ENCODE results near the gene PLSCR1. TPM values are rescaled to one million over a fixed set of nuclear protein-coding genes. Genes with fewer than 3 reads are reported as not detected.

The PLSCR1 gene, protein sequence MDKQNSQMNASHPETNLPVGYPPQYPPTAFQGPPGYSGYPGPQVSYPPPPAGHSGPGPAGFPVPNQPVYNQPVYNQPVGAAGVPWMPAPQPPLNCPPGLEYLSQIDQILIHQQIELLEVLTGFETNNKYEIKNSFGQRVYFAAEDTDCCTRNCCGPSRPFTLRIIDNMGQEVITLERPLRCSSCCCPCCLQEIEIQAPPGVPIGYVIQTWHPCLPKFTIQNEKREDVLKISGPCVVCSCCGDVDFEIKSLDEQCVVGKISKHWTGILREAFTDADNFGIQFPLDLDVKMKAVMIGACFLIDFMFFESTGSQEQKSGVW
- total RNA-seq: 67.3 and 209 TPM in 2 replicates

DNA sequence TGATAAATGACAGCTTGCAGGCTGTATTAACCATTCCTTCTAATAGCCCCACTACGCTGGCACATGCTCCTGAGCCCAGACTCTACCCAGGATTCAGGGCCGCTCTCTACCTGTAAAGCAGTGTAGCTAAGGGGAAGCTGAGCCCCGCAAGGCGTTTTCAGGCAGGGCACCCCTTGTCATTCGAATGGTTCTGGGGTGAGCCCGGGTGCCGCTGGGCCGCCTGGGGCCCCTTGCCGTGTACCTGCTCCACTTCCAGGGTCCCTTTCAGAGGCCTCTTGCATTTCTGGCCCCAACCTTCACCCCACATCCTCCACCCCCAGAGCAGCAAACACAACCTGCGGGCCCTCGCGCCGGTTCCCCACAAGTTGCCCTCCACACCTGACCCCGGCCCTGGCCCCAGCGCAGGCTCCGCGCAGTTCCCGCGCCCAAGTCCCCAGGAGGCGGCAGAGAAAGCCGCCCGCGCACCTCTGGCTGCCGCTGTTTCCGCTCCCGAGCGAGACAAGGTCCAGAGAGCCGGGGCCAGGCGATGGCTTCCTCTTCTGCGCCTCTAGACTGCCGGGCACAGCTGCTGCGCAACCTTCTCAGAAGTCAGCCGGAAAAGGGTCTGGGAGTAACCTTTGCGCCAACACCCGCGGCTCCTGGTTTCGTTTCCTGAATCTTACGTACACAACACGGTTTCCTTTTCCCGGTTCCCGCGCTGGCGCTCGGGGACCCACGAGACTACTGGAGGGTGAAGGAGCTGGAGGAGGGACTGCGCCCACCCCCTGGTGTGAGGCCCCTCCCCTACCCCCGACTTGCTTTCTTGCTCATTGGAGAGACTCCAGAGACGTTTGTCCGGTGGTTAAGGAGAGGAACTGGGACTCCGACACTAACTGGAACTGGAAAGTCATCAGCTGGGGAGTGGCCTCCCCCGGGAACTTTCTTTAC, at the start of gene PLSCR1:
Gene PLSCR1, minus strand, starts transcription at position 606 of the 927 bp plus-strand sequence. CDS start 8,055 bp downstream, outside the sequence.
- peak; percentile 92 for DNase-seq (ENCODE audit: extremely low read depth, low read depth, low spot score)

DNA sequence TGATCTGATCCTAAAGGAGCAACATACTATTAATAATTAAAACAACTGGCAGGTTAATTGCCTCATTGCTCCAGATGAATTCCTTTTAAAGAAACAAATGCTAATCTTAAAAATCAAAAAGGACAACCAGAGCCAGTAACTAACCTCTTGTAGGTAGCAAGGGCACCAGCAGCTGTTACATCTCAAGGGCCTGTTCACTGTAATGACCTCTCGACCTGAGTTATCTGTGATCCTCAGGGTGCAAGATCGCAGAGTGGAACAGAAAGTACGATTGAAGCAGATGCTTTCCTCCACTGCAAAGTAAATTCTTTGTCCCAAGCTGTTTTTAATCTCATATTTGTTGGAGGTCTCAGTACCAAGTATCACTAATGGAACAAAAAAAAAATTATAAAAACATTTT, 49.4 kb upstream of the PLSCR1 start:
- no peak for DNase-seq (ENCODE audit: extremely low read depth, low read depth, low spot score)

DNA sequence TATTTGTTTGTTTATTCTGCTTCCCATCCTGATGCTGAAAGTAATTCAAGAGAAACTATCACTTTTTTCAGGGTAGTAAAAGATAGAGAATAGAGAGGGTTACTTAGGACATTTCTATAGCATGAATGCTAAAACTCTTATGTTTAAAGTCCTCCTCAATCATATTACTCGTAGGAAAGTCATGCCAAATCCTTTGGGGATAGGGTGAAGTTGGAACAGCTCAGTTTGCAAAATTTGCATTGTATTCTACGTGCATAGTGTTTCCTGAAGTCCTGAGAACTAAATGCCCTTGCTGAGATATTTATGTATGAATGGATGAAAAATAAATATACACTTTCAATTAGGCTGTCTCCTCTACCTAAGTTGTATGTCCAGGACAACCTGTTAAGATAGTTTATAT, 46.1 kb upstream of the PLSCR1 start:
- DNase-seq (ENCODE audit: extremely low read depth, low read depth, low spot score): no peak

DNA sequence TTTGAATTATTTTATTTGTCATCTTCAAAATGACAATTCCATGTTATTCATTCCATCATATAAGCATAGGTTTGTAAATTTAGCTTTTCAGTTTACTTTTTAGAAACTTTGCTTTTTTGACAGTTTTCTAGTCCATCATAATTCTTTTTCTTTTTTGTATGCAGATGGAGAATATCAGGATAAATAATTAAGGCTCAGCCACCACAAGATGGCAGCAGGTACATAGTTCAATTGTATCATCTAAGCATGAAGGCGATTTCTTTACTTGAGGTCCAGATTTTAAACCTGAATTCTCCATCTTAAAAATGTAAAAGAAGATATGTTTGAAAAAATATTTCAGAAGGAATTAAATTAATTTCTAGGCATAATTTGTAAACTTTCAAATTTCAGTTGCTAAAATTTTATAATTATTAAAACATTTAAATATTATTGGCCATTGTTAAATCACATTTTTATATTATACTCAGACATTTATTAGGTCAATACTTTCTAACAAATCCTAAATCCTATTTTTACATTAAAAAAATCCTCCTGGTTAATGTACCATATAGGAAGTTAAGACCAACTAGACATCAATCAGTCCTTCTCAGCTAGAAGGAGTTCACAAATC, 45.6 kb upstream of the PLSCR1 start:
- DNase-seq (ENCODE audit: extremely low read depth, low read depth, low spot score): peak; percentile 47

DNA sequence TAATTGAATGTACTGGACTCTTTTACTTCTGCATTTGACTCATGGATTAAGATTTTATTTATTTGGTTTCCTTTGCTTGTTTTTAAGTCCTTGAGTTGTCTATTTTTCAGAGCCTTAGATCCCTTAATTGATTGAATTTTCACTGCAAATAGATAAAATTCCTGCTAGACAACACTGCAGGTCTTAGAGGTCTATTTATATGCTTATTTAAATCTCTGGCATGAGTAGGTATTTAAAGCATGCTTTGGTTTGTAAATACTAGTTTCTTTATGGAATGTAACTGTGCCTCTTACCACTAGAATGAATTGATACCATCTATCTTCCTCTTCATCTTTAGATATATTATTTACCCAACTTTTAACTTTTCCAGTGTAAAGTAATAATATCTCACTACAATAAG, 40.7 kb upstream of the PLSCR1 start:
- no peak for DNase-seq (ENCODE audit: extremely low read depth, low read depth, low spot score)

DNA sequence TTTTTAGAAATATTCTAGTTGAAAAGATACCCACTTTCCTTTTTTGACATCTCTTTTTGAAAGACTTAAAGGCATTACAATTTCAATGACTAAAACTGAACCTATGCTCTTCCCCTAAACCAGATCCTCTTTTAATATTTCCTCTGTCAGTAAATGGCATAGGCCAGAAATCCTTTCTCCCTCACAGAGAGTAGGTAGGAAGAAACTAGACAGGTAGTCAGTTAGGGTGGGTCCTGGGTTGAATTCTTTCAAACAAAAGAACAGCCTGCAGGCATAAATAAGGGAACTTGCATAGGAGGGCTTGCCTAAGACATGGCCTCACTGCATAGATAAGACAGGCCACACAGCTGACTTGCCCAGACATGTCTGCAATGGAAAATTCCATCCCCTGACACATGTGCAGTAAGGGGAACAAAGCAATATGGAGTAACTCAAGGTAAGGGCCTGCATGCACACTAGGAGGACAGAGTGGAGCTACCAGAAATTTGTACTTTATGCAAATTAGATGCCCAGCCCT, 37.6 kb upstream of the PLSCR1 start:
- no peak for DNase-seq (ENCODE audit: extremely low read depth, low read depth, low spot score)

DNA sequence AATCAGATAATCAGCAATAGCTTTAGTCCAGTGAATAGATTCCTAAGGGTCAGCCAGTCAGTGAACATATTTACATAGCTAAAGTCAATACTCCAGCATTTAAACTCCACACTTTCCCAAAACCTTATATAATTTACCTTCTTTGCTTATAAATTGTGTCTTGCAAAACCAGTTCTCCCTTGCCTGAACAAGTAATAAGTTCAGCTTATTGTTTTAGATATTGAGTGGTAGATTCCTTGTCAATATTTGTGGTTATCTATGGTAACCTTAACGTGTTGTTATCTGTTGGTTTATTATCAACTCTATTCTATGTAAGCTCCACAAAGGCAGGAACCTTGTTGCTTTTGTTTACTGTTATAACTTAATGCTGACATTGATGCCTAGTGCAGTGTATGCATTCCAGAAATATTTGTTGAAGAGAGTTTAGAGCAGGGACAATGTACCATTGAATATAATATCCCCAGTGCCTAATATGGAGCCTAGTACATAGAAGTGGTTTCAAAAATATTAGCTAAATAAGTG, 36.7 kb upstream of the PLSCR1 start:
- DNase-seq (ENCODE audit: extremely low read depth, low read depth, low spot score): no peak

DNA sequence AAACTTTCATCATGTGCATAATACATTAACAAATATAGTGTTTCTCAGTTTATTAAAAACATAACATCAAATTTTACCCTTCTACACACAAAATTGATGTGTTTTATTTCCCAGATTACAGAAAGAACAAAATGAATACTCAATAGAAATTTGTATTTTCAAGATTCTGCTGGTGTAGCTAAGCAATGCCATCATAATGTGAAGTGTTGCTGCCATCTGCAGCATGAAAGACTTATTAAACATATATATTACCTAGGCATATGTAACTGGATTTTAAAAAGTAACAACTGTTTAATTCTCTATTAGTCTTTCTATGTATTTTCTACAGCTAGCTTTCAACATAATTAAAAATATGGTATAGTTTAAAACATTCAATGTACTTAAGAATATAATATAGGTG, 33.3 kb upstream of the PLSCR1 start:
- DNase-seq (ENCODE audit: extremely low read depth, low read depth, low spot score): peak; percentile 31

DNA sequence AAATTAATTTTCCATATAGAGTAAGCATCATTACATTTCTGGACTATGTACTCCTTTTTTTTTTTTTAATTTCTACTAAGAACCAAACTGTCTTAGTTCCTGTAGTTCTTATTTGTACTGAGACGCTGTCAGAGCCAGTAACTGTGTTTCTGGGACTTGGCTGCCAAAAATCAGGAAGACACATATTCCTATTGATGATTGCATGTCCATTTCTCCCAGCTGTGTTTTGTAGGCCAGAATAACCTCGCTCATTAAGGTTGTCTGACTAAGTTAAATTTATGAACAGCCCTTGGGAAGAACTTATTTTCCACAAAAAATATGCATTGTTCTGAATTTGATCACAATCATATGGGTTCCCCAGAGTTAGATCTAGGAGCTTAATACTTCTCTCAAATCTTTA, 31.2 kb upstream of the PLSCR1 start:
- no peak for DNase-seq (ENCODE audit: extremely low read depth, low read depth, low spot score)

DNA sequence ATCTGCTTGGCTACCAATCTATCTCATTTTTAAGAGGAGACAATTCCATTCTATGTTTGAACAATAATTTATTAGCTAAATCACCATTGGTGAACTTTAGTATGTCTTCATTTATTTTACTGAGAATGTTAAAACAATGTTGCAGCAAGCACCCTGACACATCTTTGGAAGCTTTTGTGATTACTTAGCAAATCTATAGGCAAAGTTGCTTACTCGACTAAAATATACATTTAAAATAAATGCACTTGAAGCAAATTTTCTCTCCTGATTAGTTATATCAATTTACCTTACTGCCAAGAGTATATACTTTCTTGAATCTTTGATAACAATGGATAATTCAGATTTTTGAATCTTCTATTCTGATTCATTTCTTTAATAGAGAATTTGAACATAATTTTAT, 29.8 kb upstream of the PLSCR1 start:
- no peak for DNase-seq (ENCODE audit: extremely low read depth, low read depth, low spot score)

DNA sequence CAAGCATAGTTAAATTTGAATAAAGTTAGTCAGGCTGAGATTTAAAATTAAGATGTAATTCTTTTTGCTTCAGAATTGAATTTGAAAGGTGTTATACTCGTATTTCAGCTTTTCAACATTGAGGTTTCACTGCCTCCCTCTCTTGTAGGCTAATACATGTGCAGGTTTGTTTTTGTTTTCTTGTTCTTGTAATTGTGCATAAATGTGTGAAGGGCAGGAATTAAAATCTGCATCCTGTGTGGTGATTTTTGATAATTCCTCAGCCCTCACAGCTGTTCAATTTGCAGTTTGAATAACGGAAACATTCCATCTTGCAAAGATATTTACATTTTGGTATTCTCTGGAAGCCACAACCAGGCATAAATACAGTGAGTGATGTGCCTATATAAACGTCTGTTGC, 24.9 kb upstream of the PLSCR1 start:
- no peak for DNase-seq (ENCODE audit: extremely low read depth, low read depth, low spot score)

DNA sequence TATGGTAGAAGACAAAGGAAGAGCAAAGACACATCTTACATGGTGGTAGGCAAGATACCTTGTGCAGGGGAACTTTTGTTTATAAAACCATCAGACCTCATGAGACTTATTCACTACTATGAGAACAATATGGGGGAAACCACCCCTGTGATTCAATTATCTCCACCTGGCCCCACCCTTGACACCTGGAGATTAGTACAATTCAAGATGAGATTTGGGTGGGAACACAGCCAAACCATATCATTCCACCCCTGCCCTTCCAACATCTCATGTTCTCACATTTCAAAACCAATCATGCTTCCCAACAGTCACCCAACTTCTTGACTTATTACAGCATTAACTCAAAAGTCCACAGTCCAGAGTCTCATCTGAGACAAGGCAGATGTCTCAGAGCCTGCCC, 21.7 kb upstream of the PLSCR1 start:
- no peak for DNase-seq (ENCODE audit: extremely low read depth, low read depth, low spot score)

DNA sequence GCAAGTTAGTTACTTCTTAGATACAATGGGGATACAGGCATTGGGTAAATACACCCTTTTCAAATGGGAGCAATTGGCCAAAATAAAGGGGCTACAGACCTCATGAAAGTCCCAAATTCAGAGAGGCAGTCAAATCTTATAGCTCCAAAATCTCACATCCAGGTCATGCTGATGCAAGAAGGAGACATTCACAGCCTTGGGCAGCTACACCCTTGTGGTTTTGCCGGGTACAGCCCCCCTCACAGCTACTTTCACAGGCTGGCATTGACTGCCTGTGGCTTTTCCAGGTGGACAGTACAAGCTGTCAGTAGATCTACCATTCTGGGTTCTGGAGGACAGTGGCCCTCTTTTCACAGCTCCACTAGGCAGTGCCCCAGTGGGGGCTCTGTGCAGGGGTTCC, 17.5 kb upstream of the PLSCR1 start:
- DNase-seq (ENCODE audit: extremely low read depth, low read depth, low spot score): no peak

DNA sequence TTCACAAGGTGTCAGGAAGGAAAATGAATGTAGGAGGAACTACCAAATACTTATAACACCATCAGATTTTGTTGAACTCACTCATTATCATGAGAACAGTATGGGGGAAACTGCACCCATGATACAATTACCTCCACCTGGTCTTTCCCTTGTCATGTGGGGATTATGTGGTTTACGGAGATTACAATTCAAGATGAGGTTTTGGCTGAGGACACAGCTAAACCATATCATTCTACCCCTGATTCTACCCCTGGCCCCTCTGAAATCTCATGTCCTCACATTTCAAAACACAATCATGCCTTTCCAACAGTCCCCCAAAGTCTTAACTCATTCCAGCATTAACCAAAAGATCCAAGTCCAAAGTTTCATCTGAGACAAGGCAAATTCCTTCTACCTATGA, 17.1 kb upstream of the PLSCR1 start:
- DNase-seq (ENCODE audit: extremely low read depth, low read depth, low spot score): no peak

DNA sequence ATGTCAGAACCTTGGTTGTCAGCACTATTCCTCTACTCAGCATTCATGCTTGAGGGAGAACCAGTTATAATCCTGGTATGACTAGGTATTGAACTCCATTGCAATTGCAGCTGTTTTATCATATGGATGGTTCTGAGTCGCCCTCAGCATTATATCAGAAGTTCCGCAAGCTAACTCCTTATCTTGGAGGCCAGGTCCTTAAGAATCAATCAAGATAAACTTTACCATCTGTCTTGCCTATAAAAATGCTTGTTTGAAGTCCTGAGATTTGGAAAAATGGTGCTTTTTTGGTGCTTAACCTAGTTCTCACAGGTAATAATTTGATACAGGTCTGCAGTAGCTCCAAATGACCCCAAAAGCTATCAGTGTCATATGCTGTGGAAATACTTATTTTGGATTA, 16.3 kb upstream of the PLSCR1 start:
- no peak for DNase-seq (ENCODE audit: extremely low read depth, low read depth, low spot score)

DNA sequence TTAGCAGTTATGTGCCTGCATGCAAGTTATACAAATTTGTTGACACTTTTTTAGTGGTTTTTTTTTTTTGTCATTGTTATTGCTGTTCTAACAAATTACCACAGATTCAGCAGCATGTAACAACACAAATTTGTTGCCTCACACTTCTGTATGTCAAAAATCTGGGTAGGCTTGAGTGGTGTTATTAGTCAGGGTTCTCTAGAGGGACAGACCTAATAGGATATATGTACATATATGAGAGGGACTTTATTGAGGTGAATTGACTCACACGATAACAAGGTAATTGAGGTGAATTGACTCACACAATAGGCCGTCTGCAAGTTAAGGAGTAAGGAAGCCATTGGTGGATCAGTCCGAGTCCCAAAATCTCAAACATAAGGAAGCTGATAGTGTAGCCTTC, 15.0 kb upstream of the PLSCR1 start:
- no peak for DNase-seq (ENCODE audit: extremely low read depth, low read depth, low spot score)

DNA sequence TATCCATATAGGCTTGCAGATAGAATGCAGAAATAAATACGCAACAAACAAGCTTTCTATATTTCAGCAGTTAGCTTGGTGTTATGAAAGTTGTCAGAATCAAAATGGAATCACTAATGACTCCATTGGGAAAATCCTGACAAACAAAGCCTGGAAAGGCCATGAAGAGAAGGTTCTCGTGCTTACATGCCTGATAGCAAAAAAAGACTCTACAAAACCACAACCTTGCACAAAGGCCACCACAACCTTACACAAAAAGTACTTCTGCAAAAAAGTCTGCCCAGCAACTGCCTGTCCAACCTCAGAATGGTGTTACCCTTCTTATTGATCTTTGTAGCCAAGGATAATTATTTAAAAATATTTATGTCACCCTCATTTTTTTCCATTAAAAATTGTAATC, 14.4 kb upstream of the PLSCR1 start:
- DNase-seq (ENCODE audit: extremely low read depth, low read depth, low spot score): no peak

DNA sequence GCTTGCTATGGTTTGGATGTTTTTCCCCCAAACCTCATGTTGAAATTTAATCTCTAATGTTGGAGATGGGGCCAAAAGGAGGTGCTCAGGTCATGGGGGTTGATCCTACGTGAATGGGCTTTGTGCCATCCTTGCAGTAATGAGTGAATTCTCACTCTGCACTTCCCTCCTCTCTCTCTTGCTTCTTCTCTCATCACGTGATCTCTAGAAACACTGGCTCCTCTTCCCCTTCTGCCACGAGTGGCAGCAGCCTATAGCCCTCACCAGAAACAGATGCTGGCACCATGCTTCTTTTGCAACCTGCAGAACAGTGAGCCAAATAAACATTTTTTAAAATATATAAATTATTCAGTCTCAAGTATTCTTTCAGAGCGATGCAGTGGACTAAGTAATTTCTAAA, 13.3 kb upstream of the PLSCR1 start:
- DNase-seq (ENCODE audit: extremely low read depth, low read depth, low spot score): no peak

DNA sequence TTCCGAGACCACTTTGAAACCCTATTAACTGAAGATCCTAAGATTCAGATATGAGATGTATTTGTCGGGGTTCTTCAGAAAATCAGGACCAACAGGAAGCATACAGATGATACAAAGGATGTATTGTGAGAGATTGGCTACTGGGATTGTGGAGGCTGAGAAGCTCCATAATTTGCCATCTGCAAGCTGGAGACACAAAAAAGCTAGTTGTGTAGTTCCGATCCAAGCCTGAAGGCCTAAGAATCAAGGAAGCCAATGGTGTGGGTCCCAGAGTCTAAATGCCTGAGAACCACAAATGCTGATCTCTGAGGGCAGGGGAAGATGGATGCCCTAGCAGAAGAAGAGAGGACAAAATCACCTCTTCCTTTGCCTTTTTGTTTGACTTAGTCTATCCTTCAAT, 10.9 kb upstream of the PLSCR1 start:
- no peak for DNase-seq (ENCODE audit: extremely low read depth, low read depth, low spot score)

DNA sequence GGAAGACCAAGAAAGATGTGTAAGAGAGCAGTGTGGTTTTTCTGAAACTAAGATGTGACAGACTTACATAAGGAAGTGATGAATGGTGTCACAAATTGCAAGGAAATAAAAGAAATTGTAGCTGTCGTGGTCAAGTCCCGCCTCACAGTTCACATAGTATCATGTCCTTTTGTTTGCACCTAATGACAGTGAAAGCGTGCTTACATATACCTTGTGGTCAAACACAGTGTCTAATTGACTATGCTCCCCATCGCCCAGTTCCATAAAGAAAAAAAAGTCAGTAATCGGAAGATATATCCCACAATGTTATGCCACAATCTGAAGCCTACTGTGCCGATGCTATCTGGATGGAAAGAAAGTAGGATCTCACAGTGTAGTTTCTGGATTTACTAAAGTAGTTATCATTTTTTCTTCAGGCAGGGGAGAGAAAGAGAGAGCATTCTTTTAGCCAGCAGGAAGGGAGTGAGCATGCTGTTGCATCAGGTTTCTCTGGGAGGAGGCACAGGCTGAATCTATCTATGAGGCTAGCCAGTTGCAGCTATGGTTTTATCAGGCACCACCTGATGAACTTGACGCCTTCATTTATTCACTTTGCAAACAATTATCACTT, 9.8 kb upstream of the PLSCR1 start:
- no peak for DNase-seq (ENCODE audit: extremely low read depth, low read depth, low spot score)

All from glomerular endothelial cell (primary cell).